ENCODE data around the gene CDC37.
"Not testable (repeated sequence)": the region's sequence is repeated elsewhere in the genome, so short reads cannot be mapped to it uniquely, and the experiment has no call there.

Gene CDC37

GRCh38 chr19:10419646-10420443 lies 16.5 kb upstream of the CDC37 start:
- peak; percentile 38 for DNase-seq

DNA sequence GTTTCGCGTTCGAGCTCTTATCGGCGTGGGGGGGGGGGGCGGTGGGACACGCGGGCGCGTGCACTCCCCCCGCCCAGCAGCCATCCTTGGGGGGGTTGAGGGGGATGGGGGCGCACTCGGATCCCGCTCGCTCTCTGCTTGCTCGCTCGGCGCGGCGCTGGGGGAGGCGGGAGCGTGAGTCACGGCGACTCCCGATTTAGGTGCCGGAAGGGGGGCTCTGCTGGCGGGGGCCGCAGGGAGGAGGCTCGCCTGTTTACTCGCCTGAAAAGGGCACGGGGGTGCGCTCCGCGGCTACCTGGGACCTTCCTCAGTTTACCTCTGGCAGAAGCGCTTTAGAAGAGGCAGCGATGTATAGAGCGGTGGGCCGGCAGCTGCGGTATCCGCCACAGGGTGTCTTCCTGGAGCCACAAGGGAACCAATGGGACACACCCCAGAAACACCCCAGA lies 15.9 kb upstream of the CDC37 start:
- DNase-seq = peak; percentile 38

DNA sequence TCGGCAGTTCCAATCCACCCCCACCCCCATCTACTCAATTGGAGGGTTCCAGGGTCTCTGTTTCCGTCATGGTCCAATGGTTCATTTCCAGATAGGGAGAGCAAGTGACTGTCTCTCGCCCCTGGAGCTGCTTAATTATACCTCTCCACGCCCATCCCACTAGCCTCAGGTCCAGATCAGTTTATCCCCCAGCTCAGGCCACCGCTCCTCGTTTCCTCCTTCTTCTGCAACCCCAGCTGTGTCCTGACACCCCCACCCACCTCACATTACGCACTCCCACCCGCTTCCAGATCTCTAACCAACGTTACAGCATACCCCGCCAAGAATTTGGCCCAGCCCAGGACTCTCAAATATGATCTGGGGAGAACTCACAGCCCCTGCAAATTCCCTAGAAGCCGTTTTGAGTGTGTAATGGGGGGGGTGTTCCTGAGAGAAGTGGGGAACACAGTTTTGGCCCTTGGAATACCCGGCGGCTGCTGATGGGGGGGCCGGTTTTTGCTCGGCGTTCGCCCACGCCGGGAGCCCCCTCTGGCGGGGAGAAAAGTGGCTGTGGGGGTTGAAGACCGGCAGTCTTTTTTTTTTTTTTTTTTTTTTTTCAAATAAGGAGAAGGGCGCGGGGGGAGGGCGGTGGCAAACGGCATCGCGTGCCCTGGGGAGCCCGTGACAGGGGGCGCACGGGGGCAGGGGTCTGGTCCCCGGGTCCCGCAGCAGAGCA lies 15.3 kb upstream of the CDC37 start:
- no peak for DNase-seq

DNA sequence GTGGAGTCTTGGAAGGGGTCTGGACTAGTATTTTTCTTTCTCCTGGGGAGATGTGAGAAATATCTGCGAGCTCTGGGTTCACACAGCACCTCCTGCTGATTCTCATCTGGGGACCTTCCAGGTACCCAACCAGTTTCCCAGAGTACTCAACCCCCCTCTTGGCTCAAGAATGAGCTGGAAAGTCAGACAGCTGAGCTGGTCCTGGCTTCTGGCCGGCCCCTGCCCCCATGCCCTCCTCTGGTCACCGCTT lies 14.8 kb upstream of the CDC37 start:
- DNase-seq = no peak

DNA sequence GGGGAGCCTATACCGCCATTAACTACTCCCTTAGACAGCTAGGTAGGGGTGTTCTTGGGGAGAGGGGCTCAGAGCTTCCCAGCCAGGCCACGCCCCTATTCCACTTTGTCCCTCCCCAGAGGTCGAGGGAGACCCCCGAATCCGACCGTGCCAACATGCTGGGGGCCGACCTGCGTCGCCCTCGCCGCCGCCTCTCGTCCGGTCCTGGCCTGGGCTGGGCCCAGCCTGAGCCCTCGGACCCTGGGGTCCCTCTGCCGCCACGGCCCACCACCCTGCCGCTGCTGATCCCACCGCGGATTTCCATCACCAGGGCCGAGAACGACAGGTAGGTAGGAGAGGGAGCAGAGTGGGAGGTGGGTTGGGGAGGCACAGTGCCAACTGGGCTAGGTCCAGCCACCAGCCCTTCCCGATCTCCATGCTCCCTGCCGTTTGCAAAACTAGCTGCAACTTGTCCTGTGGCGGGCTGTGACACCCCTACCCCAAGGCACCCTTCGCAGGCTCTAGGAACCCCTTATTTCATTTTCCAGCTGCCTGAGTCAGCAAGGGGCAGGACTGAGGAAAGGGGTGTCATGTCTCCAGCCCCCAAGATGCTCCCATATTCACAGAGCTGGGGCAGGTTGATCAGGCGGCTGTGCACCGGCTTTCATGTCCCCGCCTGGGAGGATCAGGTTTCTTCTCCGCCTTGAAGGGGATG lies 14.3 kb upstream of the CDC37 start:
- DNase-seq = no peak

DNA sequence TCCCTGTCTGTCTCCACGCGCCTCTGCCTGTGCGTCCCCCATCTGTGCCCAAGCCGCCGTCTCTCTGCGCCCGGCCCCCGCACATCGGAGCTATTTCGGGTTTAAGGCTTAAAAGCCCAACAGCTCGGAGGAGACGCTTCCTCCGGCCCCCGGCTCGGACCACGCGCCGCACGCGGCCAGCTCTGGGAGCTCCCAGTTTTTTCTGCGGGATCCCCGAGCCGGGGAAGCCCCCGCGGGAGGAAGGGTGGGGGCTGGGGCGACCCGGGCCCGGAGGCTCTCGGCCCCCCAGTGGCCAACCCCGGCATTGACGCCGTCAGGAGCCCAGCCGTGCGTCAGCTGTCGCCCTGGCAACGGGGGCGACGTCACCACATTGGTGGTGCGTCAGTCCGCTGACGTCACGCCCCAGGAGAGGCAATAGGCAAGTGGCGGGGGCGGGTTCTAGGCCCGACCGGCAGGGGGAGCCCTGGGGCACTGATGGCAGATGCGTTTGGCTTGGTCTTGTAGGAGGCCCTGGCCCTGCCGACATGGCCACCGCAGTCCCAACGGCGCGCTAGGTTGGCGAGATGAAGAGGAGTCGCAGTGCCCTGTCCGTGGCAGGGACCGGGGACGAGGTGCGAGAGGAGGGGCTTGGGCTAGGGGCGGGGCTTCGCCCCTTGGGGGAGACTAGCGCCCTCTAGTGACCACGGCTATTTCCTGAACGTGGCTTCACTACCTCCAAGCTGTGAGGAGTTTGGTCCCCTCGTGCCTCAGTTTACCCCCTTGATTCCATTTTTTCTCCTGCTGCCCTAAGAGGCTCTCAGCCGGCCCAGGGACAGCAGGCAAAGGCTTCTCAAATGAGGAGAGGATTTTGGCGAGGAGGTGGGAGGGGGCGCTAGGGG lies 13.3 kb upstream of the CDC37 start:
- peak; percentile 85 for DNase-seq

DNA sequence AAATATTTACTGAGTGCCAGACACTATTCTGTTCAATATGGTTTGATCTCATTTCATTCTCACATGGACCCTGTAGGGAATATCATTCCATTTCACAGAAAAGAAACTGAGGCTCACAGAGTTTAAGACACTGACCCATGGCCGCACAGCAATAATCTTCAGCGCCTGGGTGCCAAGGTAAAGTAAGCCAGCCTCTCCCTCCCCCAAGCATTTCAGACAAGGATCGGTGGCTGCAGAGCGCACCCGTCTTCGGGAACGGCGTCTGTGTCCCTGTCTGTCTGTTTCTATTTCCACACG lies 12.7 kb upstream of the CDC37 start:
- no peak for DNase-seq

DNA sequence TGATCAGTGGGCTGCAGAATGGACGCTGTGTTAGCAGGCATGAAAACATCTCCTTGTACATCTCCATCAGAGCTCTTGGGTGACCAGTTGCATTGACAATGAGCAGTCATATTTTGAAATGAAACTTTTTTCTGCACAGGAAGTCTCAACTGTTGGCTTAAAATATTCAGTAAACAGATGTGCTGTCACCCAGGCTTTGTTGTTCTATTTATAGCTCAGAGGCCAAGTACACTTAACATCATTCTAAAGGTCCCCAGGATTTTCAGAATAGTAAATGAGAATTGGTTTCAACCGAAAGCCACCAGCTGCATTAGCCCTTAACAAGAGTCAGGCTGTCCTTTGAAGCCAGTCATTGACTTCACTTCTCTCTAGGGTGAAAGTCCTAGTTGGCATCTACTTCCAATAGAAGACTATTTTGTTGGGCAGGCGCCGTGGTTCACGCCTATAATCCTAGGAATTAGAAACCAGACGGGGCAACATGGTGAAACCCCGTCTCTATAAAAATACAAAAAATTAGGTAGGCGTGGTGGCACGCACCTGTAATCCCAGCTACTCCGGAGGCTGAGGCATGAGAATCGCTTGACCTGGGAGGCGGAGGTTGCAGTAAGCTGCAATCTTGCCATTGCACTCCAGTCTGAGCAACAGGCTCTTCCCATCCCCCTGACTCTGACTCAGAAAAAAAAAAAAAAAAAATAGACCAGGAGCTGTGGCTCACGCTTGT lies 9.1 kb upstream of the CDC37 start:
- DNase-seq = no peak

- not testable (repeated sequence) for DNase-seq
Measured at GRCh38 chr19:10411224-10411623, 7.9 kb upstream of the CDC37 start.

DNA sequence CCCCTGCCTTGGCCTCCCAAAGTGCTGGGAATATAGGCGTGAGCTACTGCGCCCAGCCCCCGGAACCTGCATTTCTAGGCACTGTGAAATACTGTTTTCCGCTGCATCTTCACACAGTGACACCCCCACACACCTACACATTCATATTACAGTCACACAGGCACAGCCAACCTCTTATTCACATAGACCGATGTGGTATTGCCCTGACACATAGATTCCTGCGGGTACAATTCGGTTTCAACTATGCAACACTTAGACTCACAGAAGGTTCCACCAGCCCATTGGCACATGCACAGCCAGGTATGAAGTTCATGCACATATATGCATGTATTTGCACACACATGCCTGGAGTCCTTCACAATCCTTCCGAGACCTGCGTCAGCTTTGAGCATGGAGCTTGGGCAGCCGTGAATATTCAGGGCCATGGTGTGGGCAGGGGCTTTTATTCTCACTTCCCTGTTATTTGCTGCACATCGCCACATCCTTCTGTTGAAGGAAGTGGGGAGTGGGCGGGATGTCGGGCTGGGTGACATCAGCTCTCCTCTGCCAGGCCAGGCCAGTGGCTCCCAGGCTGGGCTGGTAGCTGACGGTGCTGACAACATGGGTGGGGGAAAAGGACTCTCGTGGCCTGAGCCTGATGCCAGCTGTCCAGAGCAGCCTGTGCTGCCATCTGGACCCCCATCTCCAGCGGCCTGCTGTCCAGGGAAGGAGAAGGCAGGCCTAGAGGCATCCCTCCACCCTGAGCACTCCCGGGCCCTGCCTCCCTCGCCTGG lies 5.4 kb upstream of the CDC37 start:
- peak; percentile 71 for DNase-seq

- no peak for DNase-seq
Measured at GRCh38 chr19:10407096-10407495, 3.8 kb upstream of the CDC37 start.

DNA sequence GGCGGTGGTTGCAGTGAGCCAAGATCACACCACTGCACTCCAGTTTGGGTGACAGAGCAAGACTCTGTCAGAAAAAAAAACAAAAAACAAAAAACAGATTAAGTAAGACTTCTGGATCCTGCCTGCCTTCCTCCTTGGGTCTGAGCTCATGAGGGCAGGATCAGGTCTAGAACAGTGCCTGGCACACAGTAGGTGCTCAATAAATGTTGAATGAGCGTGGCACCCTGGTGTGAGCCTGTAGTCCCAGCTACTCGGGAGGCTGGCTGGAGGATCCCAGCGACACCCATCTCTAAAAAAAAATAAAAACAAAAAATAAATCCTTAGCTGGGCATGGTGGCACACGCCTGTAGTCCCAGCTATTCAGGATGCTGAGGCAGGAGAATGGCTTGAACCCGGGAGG lies 2.8 kb upstream of the CDC37 start:
- no peak for DNase-seq

DNA sequence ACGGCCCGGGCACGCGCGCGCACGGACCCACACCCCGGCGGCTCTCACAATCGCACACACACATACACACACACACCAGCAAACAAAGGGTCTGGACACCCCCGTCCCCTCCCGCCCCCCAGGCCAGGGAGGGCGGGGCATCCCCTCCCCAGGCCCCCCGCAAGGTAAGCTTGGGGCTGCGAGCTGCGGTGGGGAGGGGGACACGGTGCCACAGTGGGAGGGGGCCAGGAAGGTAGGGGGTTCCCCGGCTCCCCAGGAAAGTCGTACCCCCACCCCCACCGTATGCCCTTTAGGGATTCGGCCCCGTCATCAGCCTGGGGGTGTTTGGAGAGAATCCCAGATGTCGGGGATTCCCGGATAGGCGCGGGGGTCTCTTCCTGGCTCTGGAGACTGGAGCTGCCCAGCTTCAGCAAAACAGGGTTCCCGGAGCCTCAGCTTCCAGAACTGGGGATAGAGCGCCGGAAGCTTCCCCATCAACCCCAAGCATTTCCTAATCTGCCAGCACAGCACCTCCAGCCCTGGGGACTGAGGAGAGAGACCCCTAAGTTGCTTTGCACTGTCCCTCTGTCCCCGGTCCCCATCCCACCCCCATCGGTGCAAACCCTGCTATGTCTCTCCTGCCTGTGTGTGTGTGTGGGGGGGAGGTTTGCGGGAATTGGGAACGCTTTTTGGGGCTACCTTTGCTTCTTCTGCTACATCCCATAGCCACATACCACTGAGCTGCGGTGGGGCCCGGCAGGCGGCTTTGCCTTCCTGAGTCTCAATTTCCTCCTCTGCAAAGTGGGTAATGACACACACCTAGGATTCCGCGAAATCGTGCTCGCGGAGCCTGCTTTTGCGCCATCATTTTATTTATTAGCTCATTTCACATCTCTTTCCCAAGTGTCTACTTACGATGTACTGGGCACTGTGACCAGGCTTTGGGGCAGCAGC lies 1.8 kb upstream of the CDC37 start:
- peak; percentile 62 for DNase-seq

DNA sequence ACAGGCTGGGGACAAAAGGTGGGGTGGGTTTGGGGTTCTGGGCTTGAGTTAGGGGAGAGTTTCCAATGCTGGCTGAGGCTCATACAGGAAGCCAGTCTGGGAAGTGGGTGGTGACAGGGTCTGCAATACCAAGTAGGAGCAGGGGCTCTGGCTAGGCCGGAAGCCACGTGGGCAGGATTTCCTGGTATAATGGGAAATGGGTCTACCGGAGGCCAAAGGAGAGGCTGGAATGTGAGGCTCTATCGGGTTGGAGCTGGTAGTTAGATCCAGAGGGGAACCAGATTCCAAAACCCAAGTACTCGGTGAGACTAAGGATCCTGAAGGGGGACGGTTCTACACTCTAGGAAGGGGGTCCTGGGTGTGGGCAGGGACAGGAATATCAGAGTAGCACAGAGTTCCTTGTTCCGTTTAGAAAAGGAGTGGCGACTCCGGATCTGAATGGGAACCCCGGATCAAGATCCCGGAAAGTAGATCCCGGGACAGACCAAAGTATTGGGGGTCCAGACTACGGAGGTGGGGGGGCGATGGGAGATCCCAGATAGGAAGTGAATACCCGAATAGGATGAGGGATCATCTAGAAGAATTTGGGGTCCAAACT lies 802 bp downstream of the CDC37 start:
- peak; percentile 17 for DNase-seq

GRCh38 chr19:10399878-10400277 lies 3.5 kb downstream of the CDC37 start:
- DNase-seq = no peak

GRCh38 chr19:10399340-10399739 lies 4.0 kb downstream of the CDC37 start:
- DNase-seq = not testable (repeated sequence)

DNA sequence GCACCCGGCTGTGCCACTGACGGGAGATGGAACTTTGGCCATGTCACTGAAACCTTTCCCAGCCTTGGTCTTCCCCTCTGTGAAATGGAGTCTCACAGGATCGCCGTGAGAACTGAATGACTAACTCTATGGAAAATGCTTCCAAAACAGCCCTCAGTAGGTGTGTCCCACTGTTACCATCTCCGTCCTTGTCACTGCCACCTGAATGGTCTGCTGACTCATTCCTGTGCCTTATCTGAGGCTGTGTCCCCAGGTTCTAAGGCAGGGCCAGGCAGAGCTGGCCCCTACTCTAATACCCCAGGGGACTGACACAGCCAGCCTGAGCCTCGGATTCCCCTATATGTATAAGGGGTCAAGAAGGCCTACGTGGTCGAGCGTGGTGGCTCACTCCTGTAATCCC lies 4.5 kb downstream of the CDC37 start:
- DNase-seq = no peak

- DNase-seq = no peak
Measured at GRCh38 chr19:10395917-10396316, 7.4 kb downstream of the CDC37 start.

DNA sequence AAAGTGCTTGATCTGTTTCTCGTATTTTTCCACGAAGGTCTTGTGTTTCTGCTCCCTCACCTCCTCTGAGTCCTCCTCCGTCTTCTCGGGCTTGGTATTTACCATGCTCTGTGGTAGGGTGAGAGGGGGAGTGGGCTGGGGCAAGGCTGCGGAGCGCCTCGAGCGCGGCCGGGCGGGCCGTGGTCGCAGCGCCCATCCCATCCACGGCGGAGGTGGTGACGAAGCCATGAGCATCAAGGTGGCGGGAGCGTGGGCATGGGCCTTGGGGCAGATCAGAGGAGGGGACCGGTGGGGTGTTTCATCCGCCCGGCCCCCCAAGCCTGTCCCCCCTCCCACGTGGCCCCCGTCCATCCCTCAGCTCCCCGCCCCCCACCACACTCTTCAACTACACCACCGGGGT lies 7.9 kb downstream of the CDC37 start:
- DNase-seq = no peak

- no peak for DNase-seq
Measured at GRCh38 chr19:10395003-10395402, 8.3 kb downstream of the CDC37 start.
